Stimulated activated CD8-positive, alpha-beta memory T cell treated with anti-CD3 and anti-CD28 coated beads, Interleukin-7, amount 100 ng/mL, for 24 hours (primary cell): ENCODE data around the gene ZNF546.

Source experiments
- DNase-seq: peaks from one replicate; pipeline ENCODE4 v3.0.0-alpha.2; 2020; ENCODE audit warnings: low read depth

Gene ZNF546

DNA sequence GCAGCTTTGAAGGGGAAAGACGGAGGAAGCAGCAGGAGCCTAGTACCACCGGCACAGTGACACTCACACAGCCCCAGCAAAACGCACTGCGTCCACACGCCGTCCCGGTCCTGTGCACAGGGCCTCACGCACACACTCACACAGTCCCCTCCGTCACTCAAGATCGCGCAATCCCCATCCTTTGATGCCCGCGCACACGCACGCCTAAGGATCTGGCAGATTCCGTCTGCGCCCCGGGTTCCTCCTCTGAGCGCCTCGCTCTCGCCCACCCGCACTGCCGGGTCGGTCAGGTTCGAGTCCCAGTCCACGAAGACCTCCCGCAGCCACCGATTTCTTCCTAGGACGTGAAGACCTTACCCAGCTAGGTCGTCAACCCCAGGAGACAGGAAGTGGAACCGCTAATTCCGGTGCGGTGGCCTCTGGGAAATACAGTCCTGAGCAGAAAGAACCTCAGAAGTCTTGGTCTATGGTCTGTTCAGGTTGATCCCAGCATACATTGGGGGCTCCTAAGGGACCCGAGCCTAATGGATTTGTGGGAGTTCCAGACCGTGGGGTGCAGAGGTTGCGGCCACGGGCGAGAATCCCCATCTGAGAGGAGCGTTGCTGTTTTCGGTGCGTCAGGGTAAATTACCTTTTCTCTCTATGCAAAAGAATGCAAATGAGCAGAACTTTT, 59.1 kb downstream of the ZNF546 start, which contains the start of gene ZNF780B:
Gene ZNF780B (minus strand): TSS at position 400 of the 673 bp plus-strand sequence. CDS start 5,899 bp downstream, outside the sequence.
- peak; percentile 52 for DNase-seq

DNA sequence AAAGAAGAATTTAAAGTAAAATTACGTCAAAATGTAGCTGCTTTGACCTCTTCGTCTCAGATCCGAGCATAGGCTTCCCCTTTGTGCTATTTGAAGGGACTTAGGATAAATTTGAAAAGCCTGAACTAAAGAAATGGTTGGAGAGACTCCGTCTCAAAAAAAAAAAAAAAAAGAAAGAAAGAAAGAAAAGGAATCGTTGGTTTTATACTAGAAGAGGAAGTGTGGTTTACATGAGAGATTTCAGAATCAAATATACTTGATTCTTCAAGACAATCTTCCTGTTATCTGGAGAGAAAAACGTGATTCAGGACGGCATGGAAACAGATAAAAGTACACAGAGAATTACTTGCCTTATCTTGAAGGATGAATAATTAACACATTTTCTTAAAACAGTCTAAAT, 59.6 kb downstream of the ZNF546 start:
- DNase-seq, result no peak

GRCh38 chr19:40057166-40057565, 60.3 kb downstream of the ZNF546 start:
- no peak for DNase-seq

GRCh38 chr19:40059624-40060023, 62.8 kb downstream of the ZNF546 start:
- DNase-seq, result no peak

- DNase-seq, result no peak
Measured at GRCh38 chr19:40070058-40070457, 73.2 kb downstream of the ZNF546 start.
